Measurements from ENCODE around the gene ARHGAP29.

DNA sequence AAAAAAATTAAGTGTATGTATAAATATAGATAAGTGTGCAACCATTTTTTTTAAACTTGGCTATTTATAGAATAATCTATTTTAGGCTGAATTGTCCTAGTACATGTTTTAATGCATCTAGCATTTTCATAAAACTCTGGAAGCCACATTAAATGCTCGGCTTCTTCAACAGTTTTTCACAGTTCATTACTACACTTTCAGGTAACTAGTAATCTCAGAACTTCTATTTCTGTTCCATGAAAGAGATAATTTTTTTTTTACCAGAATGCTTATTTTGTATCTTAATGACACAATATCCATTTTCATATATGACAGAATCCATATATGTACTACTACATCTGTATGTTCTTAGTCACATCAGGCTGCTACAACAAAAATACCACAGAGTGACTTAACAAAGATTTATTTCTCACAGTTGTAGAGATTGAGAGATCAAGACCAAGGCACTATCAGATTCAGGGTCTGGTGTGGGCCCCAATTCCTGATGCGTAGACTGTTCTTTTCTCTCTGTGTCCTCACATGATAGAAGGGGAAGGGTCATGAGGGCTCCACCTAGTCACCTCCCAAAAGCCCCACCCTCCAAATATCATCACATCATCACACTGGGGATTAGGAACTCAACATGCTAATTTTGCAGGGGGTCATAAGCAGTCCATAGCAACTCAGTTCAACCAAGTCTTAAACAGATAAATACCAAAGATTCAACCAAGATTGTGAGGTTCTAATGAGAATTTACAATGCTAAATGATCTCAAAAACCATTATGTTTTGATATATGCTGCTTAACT lies 43.1 kb downstream of the ARHGAP29 start:
- TF ChIP-seq, protein P1, sequence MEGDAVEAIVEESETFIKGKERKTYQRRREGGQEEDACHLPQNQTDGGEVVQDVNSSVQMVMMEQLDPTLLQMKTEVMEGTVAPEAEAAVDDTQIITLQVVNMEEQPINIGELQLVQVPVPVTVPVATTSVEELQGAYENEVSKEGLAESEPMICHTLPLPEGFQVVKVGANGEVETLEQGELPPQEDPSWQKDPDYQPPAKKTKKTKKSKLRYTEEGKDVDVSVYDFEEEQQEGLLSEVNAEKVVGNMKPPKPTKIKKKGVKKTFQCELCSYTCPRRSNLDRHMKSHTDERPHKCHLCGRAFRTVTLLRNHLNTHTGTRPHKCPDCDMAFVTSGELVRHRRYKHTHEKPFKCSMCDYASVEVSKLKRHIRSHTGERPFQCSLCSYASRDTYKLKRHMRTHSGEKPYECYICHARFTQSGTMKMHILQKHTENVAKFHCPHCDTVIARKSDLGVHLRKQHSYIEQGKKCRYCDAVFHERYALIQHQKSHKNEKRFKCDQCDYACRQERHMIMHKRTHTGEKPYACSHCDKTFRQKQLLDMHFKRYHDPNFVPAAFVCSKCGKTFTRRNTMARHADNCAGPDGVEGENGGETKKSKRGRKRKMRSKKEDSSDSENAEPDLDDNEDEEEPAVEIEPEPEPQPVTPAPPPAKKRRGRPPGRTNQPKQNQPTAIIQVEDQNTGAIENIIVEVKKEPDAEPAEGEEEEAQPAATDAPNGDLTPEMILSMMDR (IDR thresholded peaks at IDR 0.05), result no peak
- TF ChIP-seq POLR2A (IDR thresholded peaks at IDR 0.05), result no peak

All from thyroid gland (tissue), 4 donors.